Measurements from ENCODE around the gene MIER2.

The MIER2 gene

DNA sequence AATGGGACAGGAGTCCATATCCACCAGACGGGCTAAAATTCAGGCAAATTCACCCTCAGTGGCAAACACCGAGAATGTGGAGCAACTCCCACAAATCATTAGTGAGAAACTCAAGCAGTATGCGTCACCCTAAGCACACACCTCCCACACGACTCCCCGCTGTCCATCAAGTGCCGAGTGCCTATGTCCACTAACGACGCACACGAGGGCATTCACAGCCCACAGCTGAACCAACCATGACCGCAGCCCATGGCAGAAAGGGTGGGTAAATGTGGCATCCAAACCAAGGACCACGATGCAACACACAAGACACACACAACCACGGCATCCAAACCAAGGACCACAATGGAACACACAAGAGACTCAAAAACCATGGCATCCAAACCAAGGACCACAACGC, 22.0 kb downstream of the MIER2 start:
- TF ChIP-seq, protein P1, sequence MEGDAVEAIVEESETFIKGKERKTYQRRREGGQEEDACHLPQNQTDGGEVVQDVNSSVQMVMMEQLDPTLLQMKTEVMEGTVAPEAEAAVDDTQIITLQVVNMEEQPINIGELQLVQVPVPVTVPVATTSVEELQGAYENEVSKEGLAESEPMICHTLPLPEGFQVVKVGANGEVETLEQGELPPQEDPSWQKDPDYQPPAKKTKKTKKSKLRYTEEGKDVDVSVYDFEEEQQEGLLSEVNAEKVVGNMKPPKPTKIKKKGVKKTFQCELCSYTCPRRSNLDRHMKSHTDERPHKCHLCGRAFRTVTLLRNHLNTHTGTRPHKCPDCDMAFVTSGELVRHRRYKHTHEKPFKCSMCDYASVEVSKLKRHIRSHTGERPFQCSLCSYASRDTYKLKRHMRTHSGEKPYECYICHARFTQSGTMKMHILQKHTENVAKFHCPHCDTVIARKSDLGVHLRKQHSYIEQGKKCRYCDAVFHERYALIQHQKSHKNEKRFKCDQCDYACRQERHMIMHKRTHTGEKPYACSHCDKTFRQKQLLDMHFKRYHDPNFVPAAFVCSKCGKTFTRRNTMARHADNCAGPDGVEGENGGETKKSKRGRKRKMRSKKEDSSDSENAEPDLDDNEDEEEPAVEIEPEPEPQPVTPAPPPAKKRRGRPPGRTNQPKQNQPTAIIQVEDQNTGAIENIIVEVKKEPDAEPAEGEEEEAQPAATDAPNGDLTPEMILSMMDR (IDR thresholded peaks at IDR 0.05; ENCODE audit: low read length, missing control alignments), result no peak
- no peak overlapping the region for H3K4me3 ChIP-seq (replicated peaks; ENCODE audit: low read depth, low read length)

DNA sequence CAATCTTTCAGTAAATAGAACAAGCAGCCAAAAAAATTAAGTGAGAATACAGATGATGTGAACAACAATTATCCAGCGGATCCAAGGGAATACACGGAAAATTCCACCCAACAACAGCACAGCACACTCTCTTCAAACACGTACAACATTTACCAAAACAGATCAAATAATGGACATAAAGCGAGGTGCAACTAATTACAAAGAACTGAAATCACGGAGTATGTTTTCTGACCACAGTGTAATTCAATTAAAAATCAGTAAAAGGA, 26.2 kb downstream of the MIER2 start:
- TF ChIP-seq, protein P1 (IDR thresholded peaks at IDR 0.05; ENCODE audit: low read length, missing control alignments), result no peak
- H3K4me3 ChIP-seq (replicated peaks; ENCODE audit: low read depth, low read length), result no peak overlapping the region
- no peak for DNase-seq (ENCODE audit: low read depth)

More for the DNA sequence above, 22.0 kb downstream of the MIER2 start:
- DNase-seq (ENCODE audit: low read depth), result no peak

DNA sequence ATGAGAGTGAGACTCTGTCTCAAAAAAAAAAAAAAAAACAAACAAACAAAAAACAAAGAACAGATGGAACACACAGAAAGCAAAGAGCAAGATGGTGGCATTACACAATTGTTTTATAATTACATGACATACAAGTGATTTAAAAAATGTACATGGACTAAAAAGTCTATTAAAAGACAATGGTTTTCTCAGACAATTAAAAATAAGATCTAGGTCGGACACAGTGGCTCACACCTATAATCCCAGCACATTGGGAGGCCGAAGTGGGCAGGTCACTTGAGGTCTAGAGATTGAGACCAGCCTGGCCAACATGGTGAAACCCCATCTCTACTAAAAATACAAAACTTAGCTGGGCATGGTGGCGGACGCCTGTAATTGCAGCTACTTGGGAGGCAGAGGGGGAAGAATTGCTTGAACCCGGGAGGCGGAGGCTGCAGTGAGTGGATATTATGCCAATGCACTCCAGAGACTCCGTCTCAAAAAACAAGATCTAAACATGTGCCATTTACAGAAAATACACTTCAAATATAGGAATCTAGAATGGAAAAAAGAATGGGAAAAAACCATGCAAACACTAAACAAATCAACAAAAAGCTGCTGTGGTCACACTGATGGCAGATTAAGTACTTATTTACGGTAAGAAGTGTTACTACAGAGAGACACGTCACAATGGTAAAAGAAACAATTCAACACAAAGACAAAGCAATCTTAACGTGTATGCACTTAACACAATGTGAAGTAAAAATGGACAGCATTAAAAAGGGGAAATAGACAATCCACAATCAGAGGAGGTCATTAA, 26.7 kb downstream of the MIER2 start:
- TF ChIP-seq, protein P1 (IDR thresholded peaks at IDR 0.05; ENCODE audit: low read length, missing control alignments), result no peak
- H3K4me3 ChIP-seq (replicated peaks; ENCODE audit: low read depth, low read length), result no peak overlapping the region
- no peak for DNase-seq (ENCODE audit: low read depth)

DNA sequence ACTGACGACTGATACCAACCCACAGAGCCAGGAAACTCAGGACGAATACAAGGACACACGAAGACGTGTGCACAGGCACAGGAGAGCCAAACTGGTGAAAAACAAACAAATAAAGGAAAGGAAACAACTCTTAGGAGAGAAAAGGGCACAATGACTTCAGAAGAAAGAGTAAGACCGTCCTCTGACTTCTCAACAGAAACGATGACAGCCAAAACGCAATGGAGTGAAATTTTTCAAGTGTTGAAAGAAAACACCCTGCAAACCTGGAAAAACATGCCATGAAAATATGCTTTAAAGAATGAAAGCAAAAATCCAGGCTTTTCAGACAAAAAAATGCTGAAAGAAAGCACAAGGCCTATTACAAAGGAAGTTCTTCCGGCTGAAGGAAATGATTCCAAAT, 28.8 kb downstream of the MIER2 start:
- TF ChIP-seq, protein P1 (IDR thresholded peaks at IDR 0.05; ENCODE audit: low read length, missing control alignments), result no peak
- DNase-seq (ENCODE audit: low read depth), result no peak
- H3K4me3 ChIP-seq (replicated peaks; ENCODE audit: low read depth, low read length), result no peak overlapping the region

DNA sequence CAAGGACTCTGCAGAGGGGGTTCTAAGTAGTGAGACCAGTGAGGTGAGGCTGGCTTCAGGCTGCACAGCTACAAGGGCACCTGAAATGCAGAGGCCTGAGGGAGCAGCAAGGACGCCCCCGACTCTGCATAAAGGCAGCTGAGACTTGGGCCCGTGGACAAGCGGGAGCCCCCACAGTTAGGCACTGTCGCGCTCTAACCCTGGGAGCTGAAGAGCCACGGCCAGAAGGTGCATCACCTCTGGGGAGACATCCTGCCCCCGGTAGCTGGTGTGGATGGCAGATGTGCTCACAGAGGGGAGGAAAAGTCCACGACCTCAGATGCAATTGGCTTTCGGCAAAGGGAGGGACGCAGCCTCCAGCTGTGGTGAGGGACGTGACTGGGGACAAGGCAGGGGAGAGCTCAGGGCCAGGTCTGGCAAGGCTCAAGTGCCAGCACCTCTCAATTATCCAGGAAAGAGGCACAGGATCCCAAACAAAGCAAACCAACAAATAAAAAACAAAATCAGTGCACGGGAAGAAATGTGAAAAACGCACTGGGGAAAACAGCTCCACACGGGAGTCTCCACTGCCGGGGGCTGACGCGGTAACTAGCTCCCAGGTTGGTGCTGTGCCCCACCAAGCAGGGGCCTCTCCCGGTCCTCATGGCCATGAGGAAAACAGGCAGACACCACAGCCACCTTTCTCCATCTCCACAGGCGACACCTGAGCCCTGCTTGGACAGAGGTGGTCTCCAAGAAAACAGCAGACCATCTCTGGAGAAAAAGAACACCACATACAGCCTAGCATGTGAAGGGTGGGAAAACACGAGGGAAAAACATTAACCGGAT, 30.4 kb downstream of the MIER2 start:
- TF ChIP-seq, protein P1 (IDR thresholded peaks at IDR 0.05; ENCODE audit: low read length, missing control alignments), result no peak
- no peak overlapping the region for H3K4me3 ChIP-seq (replicated peaks; ENCODE audit: low read depth, low read length)
- no peak for DNase-seq (ENCODE audit: low read depth)

DNA sequence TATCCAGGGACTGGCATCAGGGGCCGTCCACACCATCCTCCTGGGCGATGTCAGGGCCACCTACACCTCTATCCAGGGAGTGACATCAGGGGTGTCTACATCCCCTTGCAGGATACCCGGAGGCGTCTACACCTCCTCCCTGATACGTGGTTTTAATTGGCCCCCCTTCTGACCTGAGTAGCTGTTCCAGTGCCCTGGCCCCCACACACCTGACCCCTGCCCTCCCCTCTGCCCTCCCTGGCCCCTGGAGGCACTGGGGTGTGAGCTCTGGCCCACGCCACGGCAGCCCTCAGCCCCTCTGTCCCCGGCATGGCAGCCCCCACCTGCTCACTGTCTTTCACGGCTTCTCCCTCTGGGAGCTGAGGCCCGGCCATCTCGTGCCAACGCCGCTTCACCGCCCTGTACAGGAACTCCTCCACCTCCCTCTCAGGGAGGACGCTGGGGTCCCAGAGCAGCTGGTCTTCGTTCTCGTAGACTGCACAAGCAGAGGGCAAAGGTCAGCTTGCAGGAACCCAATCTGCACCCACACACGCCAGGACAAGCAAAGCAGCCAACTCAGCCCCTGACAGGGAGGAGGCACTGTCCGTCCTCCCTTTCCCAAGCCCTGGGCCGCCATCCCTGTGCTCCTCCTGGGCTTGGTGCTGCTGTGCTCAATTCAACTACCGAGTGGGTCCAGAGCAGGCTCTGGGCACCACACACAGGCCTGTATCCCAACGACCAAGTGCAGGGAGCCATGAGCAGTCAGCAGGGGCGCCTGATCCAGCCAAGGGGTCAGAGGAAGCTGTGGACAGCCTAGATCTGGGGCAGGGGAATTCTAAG, 31.2 kb downstream of the MIER2 start:
- no peak overlapping the region for H3K4me3 ChIP-seq (replicated peaks; ENCODE audit: low read depth, low read length)
- TF ChIP-seq, protein P1 (IDR thresholded peaks at IDR 0.05; ENCODE audit: low read length, missing control alignments), result no peak
- DNase-seq (ENCODE audit: low read depth), result no peak

All from fibroblast of pulmonary artery (primary cell).